GM12873 (cell line): ENCODE measurements around the gene FOXA2.

Experiments
- CTCF ChIP-seq: IDR thresholded peaks from 2 replicates; pipeline ENCODE4 v1.5.1; 2012; ENCODE audit warnings: low read depth, mild to moderate bottlenecking, moderate library complexity, low read length, control low read depth; ENCODE audit not compliant: insufficient read depth; ENCODE audit errors: missing control alignments

The FOXA2 gene

GRCh38 chr20:22542427-22542826, 41.9 kb downstream of the FOXA2 start:
- no peak for TF ChIP-seq CTCF

- TF ChIP-seq CTCF, result no peak
Observed at GRCh38 chr20:22540832-22541231, 43.5 kb downstream of the FOXA2 start.

- no peak for TF ChIP-seq CTCF
Observed at GRCh38 chr20:22536956-22537756, 47.2 kb downstream of the FOXA2 start.

- TF ChIP-seq CTCF, result no peak
Observed at GRCh38 chr20:22536141-22536828, 48.1 kb downstream of the FOXA2 start.

GRCh38 chr20:22535483-22535882, 48.9 kb downstream of the FOXA2 start:
- no peak for TF ChIP-seq CTCF

- TF ChIP-seq CTCF, result no peak
Observed at GRCh38 chr20:22533823-22534751, 50.3 kb downstream of the FOXA2 start.

- no peak for TF ChIP-seq CTCF
Observed at GRCh38 chr20:22532598-22532997, 51.8 kb downstream of the FOXA2 start.
